Measurements from ENCODE around the gene ALDH3A1.

GRCh38 chr17:19796457-19796856, 48.4 kb upstream of the ALDH3A1 start:
- TF ChIP-seq, protein P1, sequence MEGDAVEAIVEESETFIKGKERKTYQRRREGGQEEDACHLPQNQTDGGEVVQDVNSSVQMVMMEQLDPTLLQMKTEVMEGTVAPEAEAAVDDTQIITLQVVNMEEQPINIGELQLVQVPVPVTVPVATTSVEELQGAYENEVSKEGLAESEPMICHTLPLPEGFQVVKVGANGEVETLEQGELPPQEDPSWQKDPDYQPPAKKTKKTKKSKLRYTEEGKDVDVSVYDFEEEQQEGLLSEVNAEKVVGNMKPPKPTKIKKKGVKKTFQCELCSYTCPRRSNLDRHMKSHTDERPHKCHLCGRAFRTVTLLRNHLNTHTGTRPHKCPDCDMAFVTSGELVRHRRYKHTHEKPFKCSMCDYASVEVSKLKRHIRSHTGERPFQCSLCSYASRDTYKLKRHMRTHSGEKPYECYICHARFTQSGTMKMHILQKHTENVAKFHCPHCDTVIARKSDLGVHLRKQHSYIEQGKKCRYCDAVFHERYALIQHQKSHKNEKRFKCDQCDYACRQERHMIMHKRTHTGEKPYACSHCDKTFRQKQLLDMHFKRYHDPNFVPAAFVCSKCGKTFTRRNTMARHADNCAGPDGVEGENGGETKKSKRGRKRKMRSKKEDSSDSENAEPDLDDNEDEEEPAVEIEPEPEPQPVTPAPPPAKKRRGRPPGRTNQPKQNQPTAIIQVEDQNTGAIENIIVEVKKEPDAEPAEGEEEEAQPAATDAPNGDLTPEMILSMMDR (IDR thresholded peaks at IDR 0.05): no peak
- TF ChIP-seq POLR2A (IDR thresholded peaks at IDR 0.05): no peak
